GM21528 (cell line): Measurements from ENCODE around the gene KLHDC4.
"Not testable (repeated sequence)": the region's sequence is repeated elsewhere in the genome, so short reads cannot be mapped to it uniquely, and the experiment has no call there.

ENCODE experiments used
- ATAC-seq: cut with Tn5 transposase; IDR thresholded peaks from one replicate; pipeline ENCODE4 v1.9.1; 2021; ENCODE audit warnings: mild to moderate bottlenecking, moderate library complexity; ENCODE audit not compliant: unreplicated experiment, low FRiP score

The KLHDC4 gene

DNA sequence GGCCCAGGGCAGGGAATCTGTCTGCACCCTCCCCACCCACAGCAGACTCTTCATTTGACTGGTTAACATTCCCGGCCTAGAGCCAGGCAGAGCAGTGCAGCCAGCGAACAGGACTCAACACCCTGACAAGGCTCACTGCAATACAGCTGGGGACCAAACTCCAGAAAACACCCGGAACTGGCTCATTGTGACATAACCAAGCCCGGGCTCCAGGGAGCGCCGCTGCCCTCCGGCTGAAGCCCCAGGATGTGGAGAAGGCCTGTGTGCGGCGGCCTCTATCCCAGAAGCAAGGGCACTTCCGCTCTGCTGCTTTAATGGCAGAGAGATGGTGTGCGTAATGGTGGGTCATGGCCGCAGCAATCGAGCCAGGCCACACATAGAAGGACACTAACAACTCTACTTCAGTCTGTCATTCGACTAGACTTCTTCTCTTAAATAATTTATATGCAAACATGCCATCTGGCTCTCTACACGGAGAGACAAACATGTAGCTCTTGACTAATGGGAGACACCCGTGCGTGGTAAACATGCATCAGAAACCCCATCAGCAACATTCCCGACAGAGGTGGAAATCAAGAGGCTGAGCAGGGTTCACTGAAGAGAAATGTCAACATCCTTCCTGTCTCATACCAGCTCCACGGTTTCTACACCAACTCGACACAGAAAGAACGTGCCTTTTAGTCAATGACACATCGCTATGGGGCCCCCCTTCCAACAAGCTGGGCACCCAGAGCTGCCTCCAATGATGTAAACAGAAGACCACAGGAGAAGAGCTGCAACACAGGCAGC, 18.0 kb downstream of the KLHDC4 start:
- ATAC-seq, result no peak

DNA sequence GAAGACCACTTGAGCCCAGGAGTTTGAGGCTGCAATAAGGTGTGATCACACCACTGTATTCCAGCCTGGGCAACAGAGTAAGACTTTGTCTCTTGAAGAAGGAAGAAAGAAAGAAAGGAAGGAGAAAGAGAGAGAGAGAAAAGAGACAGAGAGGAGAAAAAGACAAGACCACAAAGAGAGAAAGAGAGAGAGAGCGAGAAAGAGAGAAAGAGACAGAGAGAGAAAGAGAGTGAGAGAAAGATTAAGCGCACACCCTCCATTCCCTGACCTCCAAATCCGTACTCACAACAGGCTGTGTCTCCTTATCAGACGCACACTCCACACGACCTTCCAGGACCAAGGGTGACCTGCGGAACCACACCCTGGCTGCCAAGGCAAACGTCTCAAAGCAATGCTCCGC, 19.6 kb downstream of the KLHDC4 start:
- ATAC-seq, result no peak

DNA sequence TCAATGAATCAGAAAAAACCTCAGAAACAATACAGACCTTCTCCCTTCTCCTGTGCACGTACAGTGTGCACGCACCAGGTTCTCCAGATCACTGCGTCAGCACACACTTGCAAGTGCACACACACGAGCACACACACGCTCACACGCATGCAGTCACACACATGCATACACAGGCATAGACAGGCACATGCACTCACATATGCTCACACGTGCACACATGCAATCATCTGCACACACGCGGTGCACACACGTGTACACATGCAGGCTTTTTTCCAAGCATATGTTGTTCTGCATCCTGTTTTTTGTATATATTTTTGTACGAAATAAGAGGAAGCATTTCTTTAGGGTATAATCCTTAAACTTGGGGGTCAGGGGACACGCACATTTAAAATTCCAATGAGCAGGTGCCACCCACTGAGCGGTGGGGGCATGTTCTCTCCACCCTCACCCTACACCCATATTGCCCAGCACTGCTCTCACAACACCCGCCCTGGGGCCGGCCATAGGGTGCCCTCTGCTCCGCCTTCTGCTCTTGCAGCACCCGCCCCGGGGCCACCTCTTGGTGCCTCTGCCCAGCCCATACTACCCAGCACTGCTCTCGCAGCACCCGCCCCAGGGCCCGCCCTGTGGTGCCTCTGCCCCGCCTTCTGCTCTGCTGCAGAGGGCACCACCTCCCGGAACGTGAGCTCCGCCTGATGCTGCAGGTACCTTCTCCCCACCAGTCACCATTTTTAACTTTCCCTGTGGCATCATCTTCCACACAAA, 20.9 kb downstream of the KLHDC4 start:
- ATAC-seq, result no peak

DNA sequence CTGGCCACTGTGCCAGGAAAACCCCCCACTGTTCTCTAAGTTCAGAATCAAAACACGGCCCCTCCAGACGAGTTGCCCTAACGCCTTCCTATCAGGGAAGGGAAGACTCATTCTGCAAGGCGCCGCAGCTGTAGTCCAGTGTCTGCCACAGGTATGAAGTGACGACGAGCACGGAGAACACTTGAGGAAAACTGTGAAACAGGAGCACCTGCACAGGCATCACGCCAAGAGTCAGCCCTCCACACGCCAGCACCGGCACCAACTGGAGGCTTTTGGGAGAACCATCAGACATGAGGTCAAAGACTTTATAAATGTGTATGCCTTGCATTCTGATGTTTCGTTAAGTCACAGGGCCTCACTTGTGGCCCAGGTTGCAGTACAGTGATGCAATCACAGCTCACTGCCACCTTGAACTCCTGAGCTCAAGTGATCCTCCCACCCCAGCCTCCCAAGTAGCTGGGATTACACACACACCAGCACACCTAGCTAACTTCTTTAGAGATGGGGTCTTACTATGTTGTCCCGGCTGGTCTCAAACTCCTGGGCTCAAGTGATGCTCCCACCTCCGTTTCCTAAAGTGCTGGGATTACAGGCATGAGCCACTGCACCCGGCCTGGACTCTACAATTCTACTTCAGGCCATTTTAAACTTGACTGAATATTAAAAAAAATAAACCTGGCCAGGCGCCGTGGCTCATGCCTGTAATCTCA, 22.9 kb downstream of the KLHDC4 start:
- ATAC-seq, result no peak

DNA sequence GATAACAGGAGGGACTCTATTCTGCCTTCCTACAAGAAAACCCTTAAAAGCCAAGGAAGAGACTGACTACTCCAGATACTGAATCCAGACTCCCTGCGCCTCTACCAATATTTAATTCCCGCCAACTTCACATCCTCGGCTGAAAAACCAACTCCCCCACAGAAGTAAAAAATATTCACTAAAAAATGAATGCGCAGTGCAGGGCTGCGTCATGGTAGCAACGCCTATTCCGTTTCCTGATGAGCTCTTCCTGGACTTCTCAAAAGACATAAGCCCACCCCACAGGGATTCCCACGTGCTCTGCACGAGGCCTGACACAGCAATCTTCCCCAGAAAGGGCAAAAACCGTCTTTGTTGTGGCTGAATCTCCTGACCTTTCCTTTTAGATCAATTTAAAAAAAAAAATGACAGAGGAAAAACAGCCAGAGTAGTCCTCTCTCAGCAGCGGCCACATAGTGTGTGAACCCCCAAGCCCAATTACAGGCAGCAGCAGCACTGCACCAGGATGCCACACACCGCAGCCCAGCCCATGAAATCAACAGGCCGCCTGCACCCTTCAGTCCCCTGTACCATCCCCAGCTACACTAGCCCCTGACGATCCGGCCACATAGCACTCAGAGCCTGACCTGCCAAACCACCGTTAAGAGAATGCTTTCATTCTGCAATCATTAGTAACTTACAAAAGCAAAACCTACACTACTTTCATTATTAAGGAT, 23.9 kb downstream of the KLHDC4 start:
- ATAC-seq, result no peak

DNA sequence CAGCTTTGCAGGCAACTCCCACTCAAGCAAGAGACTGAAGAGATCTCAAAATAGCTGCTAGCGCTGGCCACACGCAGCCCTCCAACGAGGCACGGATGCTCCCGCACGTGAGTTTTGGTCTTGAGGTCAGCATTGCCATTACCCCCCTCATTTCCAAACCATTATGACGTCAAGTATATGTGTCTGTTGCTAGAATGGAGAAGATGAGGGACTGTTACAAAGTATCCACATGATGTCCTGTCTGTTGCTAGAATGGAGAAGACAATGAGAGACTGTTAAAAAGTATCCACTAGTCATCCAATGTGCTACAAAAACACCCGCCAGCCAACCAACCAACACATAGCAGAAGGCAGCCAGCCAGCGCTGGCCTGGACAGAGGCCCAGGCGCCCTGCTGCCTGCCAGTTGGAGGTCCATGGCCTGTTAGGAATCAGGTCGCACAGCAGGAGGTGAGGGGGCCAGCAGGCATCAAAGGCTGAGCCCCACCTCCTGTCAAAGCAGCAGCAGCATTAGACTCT, 24.8 kb downstream of the KLHDC4 start:
- no peak for ATAC-seq

DNA sequence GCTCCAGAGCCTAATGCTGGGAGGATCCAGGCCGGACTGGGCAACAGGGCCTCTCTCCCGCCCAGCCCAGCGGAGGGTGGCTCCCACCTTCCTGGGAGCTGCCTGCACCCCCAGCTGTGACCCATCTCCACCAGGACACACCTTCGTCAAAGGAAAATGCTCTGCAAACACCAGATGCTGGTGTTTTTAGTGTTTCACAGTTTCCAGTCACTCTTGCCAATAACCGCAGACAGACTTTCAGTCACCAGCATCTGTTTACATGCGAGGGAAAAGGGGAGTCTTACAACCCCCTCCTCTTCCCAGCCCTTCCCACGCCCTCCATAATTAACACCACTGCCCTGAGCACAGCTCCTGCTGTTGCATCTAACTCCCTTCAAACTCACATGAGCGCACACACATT, 25.3 kb downstream of the KLHDC4 start:
- no peak for ATAC-seq

DNA sequence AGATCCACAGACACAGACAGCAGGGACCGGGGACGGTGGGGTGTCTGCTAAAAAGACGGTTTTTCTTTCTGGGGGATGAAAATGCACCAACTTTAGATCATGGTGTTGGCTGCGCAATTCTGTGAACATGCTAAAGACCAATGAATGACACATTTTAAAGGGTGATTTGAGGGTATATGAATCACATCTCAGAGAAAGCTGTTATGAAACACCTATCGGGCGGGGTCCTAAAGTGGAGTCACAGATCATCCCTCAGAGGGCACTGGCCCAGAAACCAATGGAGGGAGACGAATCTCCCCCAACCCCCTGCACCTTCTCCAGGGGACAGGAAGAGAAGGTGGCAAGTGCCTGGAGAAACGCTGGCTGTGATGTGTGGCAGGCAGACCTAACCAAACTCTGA, 26.0 kb downstream of the KLHDC4 start:
- no peak for ATAC-seq

DNA sequence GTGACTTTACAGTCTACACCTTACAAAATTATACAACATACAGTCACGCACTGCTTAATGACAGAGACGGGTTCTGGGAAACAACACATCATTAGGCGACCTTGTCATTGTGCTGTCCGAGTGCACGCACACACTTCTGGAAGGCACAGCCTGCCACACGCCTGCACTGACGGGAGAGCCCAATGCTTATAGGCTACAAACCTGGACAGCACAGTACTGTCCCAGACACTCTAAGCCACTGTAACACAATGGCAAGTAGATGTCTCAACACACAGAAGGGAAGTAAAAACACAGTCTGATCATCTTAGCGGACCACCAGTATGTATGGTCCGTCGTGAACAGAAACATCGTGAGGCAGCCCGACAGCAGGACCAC, 29.8 kb downstream of the KLHDC4 start:
- no peak for ATAC-seq

DNA sequence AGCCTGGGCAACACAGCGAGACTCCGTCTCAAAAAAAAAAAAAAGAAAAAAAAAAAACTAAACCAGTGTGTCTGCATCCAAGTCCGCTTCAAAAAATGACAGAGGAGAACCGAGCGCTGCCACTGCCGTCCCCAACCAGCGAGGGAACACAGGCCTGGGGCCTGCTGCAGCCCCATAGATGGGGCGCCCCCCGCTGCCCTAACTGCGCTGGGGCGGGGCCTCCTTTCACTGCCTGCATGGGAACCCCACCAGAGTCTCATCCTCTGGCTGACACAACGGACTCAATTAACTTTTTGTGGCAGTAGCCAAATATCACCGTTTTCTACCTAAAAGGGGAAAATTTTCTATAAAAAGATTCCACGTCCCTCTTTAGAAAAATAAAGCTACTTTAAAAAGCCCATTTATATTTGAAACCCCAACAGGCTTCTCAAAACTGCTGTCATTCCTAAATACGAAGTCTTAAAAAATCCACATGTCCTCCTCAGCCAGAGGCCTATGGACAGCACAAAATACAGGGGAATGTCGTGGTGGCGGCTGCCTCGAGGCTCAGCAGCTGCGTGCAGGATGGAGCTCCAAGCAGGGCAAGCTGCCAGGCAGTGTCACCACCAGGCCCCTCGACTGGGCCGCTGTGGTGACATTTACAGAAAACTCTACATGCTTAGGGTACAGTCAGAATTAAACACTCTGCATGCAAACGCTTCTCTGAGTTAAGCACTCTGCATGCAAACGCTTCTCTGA, 30.3 kb downstream of the KLHDC4 start:
- no peak for ATAC-seq

DNA sequence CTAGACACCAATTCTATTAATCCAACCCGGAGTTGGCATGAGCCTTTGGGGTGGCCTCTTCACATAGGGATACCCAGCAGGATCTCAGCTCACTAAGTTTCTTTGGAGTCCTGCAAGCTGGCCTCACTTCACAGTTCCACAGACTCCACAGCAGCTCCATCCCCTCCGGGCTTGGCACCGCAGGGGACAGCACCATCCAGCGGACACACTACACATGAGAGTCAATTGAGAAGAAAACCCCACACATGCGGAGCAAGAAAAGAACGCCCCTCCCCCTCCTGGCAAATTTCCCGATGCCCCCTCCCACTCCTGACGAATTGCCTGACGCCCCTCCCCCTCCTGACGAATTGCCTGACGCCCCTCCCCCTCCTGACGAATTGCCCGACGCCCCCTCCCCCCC, 31.1 kb downstream of the KLHDC4 start:
- no peak for ATAC-seq

DNA sequence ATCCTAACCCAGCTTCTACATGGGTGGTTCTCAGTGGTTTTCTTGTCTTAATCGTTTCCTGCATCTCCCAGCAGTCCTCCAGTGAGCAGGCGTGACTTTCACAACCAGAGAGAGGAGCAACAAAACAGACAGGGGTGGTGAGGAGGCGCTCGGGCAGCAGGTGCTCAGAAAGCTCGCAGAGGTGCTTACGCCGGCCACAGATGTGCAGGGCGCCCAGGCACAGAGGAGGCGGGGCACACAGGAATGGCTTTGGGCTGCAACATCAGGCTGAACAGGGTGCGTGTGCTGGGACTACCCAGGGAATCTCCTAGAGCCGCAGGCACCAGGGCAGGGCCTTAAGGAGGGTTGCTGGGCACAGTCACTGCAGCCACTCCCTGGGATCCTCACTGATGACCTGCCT, 32.6 kb downstream of the KLHDC4 start:
- ATAC-seq, result no peak

DNA sequence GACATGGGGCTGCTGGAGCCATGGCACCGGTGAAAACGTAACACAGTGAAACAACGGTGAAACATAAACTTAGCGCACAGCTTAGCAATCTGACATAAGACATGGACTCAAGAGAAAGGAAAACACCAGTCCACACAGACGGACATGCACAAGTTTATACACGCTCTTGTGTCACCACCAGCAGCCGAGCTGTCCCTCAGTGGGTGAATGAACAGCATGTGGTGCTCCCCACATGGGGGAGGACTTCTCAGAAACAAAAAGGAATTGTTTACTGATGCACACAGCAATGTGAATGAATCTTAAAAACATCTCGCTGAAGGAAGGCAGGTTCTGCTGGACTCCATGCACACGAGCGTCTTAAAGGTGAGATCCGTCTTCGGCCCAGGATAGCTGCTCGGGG, 34.2 kb downstream of the KLHDC4 start:
- ATAC-seq, result no peak

DNA sequence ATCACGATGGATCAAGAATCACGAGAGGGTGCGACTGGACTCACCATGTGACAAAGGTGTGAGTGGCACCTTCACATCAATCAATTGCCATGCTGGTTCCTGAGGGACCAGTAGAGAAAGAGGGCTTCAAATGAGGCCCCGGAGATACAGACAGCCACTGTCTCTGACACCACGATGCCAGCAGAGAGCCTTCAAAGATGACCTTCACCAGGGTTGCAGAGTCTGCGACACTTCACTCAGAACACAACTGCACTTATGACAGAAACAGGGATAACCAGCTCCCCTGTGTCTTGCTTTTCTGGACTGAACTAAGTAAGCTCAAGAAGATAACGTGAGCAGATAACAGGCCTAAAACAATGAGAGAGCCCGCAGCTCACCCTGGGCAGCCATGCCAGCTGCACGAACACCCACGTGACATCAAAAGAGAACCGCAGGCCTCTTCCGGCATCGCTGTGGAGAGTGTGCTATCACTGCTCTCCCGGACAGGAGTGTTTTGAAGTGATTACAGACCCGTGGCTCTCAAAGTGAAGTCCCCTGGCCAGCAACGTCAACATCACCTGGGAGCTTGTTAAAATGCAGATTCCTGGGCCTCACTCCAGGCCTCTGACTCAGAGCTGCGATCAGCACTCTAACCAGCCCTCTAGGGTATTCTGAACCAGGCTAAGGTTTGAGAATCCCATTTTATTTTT, 36.4 kb downstream of the KLHDC4 start:
- ATAC-seq, result no peak

DNA sequence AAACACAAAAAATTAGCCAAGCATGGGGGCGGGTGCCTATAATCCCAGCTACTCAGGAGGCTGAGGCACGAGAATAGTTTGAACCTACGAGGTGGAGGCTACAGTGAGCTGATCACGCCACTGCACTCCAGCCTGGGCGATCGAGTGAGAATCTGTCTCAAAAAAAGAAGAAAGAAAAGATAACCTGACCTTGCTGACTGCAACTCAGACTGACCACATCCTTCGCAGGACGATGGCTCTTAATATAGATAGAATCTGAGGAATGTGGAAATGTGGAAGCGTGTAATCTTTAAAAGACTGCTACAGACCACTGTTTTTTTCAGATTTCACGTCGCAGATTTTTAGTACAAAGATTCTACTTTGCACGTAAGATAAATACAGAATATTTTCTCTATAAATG, 37.8 kb downstream of the KLHDC4 start:
- ATAC-seq, result no peak

DNA sequence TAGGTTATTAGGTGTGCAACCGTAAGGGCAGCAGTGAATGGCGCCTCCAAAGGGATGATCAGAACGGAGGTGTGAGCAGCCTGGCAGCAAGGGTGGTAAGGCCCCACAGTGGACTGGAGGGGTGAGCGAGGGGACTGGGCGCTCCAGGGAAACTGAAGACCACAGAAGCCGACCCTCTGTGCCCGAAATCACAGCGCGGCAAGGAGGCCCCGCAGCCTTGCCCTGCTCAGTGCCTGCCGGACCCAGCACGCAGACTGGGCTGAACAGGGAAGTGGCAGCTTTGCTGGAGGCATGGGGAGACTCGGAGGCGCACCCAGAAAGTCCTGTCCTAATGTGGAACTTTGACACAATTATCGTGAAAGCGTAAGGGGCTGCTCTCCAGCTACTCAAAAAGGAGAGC, 38.4 kb downstream of the KLHDC4 start:
- ATAC-seq, result no peak

DNA sequence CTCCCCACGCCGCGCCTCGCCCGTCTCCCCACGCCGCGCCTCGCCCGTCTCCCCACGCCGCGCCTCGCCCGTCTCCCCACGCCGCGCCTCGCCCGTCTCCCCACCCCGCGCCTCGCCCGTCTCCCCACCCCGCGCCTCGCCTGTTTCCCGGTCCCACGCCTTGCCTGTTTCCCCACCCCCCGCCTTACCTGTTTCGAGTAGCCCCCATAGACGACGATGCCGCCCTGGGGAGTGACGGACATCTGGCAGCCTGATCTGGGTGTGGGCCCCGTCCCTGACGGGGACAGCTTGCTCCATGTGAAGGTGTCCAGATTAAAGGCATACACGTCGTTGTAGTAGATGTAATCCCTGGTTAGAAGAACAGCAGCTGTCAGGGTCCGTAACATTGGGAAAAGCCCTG, 39.2 kb downstream of the KLHDC4 start:
- not testable (repeated sequence) for ATAC-seq

DNA sequence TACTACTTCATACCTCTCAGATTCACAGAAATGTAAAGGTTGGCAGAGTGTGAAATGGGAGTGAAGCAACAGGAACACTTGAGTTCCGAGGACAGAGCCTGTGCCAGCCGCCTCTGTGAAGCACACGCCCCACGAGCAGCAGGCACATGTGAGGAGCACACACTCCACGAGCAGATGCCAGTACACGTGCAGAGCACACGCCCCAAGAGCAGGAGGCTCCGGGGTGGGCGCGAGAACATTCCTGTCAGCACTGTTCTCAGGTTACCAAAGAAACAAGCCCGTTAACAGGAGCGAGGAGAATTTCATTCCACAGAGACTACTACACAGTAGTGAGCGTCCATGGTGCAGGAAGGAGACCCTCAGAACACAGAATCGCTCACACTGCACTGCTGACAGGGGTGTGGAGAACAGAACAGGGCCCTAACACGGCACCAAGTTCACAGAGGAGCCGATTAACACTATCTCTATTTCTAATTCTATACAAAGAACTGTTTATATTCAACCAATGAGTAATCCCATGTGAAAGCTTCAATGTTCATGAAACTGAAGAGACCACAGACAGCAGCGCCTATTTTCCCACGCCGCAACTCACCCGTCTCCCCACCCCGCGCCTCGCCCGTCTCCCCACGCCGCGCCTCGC, 40.1 kb downstream of the KLHDC4 start:
- no peak for ATAC-seq
